ENCODE measurements around the gene KIF3C.
"Not testable (repeated sequence)": the region's sequence is repeated elsewhere in the genome, so short reads cannot be mapped to it uniquely, and the experiment has no call there.

KIF3C gene

DNA sequence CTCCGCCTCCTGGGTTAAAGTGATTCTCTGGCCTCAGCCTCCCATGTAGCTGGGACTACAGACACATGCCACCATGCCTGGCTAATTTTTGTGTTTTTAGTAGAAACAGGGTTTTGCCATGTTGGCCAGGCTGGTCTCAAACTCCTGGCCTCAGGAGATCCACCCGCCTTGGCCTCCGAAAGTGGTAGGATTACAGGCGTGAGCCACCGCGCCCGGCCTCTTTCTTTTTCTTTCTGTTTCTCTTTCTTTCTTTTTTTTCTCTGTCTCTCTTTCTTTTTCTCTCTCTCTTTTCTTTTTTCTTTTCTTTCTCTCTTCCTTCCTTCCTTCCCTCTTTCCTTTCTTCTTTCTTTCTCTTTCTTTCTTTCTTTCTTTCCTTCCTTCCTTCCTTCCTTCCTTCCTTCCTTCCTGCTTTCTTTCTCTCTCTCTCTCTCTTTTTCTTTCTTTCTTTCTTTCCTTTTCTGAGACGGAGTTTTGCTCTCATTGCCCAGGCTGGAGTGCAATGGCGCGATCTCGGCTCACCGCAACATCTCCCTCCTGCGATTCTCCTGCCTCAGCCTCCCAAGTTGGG, 16.6 kb upstream of the KIF3C start:
- not testable (repeated sequence) for DNase-seq

DNA sequence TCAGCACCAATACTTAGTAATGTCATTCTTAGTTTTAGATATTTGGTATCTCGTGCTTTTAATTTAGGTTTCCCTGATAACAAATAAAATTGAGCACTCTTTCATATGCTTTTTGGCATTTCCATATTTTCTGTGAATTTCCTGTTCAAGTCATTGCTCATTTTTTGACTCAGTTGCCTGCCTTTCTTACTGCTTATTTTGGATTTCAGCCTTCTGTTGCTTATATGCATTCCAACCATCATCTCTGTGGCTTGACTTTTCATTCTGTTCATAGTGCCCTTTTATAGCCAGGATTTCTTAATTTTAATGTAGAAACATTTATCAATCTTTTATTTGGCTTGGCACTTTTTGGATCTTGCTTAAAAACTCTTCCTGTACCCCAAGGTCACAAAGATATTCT, 14.5 kb upstream of the KIF3C start:
- DNase-seq, result no peak

GRCh38 chr2:25994509-25994908, 12.2 kb upstream of the KIF3C start:
- no peak for DNase-seq

- DNase-seq, result no peak
Measured at GRCh38 chr2:25993049-25993448, 10.8 kb upstream of the KIF3C start.

- DNase-seq, result no peak
Measured at GRCh38 chr2:25992556-25992955, 10.3 kb upstream of the KIF3C start.

GRCh38 chr2:25991965-25992364, 9.7 kb upstream of the KIF3C start:
- no peak for DNase-seq

DNA sequence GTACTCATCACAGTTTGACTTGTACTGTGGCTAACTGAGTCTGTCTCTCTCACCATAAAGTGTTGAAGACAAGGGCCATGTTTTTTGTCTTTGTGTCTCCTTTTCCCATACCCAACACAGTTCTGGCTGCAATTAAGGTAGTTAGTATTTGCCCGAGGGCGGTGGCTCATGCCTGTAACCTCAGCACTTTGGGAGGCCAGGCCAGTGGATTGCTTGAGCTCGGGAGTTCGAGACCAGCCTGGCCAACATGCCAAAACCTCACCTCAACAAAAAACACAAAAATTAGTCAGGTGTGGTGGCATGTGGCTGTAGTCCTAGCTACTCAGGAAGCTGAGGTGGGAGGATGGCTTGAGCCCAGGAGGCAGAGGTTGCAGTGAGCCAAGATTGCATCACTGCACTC, 6.9 kb upstream of the KIF3C start:
- DNase-seq, result no peak

- no peak for DNase-seq
Measured at GRCh38 chr2:25988134-25988533, 5.8 kb upstream of the KIF3C start.

GRCh38 chr2:25983735-25984134, 1.4 kb upstream of the KIF3C start:
- DNase-seq, result no peak

- DNase-seq, result no peak
Measured at GRCh38 chr2:25982968-25983280, 627 bp upstream of the KIF3C start.

DNA sequence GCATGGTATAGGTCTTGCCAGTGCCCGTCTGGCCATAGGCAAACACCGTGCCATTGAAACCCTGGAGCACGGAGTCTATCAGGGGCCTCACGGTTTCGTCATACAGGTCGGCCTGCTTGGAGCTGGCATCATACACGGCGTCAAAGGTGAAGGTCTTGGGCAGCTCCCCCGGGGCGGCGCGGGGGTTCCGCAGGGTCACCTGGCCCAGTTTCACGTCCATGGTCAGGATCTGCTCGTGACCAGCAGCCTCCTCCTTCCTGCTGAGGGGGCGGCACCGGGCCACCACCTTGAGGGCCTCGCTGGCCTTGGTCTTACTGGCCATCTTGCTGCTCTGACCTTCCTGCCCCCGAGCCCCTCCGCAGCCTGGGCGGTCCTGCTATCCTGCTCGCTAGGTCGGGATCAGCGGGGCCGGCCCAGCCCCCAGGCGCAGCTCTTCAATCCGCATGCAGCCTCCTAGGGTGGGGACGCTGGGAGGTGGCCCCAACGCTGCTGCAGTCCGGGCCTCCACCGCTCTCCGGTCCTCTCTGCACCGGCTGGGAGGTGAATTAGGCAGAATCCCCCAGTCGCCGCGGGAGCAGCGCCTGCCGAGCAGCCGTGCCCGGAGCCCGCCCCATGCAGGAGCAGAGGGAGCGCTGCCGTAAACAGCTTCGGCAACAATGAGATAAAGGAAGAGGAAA, 563 bp downstream of the KIF3C start:
- DNase-seq, result peak in 1 of 2 experiments; percentile 40

DNA sequence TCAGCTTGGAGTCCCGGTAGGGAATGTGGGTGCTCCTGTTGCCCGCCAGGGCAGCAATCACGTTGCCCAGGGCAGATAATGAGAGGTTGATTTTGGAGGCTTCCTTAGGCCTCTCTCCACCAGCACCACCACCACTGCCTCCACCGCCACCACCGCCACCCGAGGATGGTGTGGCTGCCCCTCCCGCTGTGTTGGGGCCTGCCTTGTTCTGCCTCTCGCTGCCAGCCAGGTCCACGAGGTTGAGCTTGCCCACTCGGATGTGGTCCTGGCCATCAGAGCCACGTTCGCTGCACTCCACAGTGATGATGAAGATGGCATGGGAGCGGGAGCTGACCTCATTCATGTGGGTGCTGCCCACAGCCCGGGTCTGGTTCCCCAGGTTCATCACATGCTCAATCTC, 1.3 kb downstream of the KIF3C start:
- no peak for DNase-seq

DNA sequence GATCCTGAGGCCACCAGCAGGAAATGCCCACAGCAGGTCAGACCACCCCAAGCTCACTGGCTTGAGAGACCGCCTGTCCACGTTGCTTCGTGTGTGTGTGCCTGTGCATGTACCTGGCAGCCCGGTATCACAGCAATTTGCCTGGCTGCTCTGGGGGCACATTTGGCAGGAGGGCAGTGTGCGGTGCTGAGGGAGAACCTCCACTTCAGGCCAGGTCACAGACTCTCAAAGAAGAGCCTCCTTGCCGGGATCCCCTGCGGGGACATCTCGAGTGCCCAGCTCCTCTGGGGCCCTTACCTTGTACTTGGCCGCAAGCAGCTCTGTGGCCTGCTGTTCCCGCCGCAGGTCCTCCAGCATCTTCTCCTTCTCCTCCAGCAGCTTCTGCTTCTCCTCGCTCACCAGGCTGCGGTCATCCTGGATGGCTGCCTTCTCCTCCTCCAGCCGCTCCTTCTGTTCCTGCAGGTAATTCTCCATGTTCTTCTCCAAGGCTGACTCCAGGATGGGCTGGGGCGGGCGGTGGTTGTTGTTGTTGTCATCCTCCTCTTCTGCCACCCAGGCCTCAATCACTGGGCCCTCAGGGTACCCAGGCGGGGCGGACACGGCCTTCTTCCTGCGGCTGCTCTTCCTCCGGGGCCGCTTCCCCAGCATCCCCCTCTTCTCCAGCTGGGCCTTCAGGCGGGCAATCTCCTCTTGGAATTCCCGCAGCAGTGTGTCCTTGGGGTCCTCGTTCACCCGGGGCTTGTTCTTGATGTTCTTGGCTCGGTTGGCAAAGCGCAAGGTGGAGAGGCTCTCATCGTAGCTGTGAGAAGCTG, 2.0 kb downstream of the KIF3C start:
- no peak for DNase-seq

DNA sequence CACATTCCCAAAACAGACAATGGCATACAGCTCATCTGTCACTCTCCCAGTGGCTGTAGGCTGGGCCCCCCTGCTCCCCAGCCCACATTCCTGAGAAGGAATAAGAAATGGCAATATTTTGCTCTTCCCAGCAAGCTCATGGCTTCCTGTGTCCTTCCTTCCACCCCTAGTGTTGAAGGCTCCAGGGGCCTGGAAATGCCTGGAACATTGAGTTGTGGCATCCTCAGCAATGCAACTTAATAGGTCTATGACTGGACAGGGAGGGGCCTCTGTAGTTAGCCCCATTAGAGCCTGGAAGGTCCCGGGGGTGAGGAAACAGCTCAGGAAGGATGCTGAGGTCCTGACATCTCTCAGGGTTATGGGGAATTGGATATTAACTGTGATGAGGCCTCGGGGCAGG, 3.3 kb downstream of the KIF3C start:
- no peak for DNase-seq

DNA sequence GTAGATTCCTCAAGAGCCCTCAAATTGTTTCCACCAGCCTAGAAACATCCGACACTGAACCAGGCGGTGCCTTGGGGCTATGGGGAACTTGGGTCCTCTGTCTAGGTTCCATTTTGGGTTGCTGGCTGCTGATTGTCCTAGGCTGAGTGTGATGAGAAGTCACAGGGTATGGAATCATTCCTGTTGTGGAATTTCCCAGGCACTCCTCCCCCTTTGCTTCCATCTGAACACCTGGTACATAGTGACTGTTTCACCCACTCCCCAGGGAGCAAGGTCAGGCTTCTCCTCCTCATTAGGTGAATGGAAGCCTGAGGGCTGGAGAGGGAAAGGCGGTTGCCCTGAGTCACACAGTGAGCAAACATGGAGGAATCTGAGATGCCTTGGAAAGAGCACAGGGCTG, 4.5 kb downstream of the KIF3C start:
- no peak for DNase-seq

DNA sequence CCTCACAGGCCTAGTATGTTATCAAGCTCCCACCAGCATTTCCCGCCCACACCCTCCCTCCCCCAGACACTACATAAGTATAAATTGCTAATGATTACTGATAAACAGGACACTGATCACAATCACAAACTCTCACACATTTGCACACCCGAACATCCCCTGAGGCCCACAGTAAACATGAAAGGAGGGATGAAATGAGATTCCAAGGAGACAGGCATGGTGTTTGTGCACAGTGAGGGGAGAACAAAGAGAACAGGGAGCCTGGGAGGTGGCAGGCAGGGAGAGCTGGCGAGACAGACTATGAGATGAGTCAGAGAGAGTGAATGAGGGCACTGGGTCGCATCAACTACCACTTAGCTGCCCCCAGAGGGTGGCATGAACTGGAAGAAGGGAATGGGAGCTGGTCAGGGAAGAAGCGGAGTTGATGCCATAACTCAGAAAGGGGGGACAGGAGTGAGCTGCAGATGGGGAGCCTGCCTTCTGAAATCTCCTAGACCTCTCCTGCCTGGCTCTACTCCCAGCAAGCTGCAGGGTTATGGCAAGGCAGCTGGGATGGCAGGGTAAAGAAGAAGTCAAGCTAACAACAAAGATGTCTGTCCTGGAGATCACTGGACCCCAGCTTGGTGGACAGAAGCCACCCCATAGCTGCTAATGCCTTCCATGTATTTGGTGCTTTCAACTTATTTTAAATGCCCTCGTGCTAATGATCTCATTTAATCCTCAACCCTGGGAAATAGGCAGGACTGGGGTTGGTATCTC, 5.1 kb downstream of the KIF3C start:
- no peak for DNase-seq

DNA sequence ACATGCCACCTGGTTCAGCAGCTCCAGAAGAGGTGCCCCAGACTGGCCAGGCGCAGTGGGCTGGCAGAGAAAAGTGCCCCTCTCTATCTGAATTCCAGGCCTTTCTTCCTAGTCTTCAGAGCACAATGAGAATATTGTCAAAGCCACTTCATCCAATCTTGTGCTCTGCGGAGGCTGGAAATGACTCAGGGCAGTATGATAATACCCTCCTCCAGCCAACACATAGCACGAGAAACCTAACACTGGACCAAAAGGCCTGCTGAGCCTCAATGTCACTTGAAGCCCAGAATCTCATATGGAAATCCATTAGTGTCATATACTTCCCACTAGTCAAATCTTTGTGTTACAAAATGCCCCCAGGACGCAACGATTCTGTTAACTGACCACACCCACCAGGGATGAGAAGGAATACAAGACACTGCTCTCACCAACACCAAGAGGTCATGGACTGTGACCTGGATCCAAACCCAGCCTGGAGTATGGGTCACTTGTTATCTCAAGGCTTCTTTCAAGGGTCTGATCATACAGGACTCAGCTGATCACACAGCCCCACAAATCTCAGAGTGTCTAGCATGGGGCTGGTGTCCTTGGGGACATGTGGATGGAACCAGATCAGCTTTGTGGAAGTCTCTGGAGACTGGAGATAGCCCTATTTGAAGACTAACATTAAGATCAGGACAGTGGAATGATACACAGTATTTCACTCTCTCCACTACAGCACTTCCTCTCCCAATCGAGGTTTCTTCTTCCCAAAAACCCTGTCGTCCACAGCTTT, 10.1 kb downstream of the KIF3C start:
- DNase-seq, result peak in 1 of 2 experiments; percentile 8

DNA sequence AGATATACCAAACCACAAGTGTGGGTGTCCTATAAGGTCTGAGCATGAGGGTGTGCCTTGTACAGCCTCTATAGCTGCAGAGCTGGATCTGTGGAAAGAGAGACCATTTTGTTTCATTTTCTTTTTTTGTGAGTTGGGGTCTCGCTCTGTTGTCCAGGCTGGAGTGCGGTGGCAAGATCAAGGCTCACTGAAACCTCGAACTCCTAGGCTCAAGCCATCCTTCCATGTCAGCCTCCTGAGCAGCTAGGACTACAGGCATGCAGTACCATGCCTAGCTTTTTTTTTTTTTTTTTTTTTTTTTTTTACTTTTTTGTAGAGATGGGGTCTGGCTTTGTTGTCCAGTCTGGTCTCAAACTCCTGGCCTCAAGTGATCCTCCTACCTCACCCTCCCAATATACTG, 10.7 kb downstream of the KIF3C start:
- no peak for DNase-seq

DNA sequence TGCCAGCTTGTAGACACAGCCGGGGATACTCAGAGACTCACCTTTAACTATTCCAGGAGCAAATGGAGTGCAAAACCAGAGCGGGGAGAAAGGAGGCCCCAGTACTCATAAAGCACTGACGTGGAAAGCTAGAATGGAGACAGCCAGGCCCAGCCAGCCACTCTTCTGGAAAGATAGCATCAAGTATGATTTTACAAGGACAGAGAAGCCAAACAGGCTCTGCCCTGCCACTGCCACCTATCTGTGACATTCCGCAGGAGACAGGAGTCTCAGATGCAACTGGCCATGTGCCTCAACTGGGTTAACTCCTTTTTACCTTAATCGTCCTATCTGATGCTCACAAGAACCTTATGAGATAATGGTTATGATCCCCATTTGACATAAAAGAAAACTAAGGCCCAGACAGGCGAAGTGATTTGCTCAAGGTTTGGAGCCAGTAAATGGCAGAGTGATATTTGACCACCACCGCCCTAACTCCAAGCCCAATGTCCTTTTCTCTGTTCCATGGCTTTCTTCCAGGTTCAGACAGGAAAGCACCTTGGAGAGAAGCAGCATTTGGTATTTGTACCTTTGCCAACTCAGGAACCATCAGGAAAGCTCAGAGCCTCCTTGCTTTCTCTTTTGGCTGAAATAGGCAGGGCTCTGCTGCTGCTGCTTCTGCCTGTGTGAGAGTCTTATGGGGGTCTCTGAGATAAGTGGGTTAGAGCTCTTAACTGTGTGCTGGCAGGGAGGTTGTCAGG, 15.6 kb downstream of the KIF3C start:
- DNase-seq, result no peak

DNA sequence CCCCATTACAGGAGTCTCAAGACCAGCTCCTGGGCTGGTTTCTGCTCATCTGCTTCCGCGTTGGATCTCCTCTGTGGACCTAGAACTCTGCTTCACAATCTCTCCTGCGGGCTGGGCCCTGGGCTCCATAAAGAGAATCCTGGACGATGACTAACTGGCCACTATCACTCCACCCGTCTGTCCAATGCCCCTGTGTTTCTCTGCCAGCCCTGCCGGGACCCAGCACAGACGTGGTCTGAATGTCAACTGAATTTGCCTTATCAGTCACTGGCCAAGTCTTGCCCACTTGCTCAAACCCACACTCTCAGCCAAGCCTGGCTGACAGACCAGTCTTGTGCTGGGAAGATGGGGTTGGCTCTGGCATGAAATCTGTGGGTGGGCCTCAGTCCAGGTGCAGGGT, 17.4 kb downstream of the KIF3C start:
- no peak for DNase-seq

GRCh38 chr2:25960920-25961319, 21.4 kb downstream of the KIF3C start:
- peak; percentile 99 for DNase-seq

GRCh38 chr2:25960396-25960795, 21.9 kb downstream of the KIF3C start:
- no peak for DNase-seq
